CD1c-positive myeloid dendritic cell (primary cell): ENCODE results near the gene STK32C.
"Not testable (repeated sequence)": the region's sequence is repeated elsewhere in the genome, so short reads cannot be mapped to it uniquely, and the experiment has no call there.

Experiments
- DNase-seq: peaks from one replicate; pipeline ENCODE4 v3.0.0-alpha.2; 2016; ENCODE audit errors: extremely low spot score

Gene STK32C

GRCh38 chr10:132169031-132169765 lies 138.6 kb downstream of the STK32C start:
- DNase-seq = no peak

- no peak for DNase-seq
Observed at GRCh38 chr10:132168571-132169030, 139.1 kb downstream of the STK32C start.

GRCh38 chr10:132167976-132168375 lies 139.8 kb downstream of the STK32C start:
- no peak for DNase-seq

- DNase-seq = no peak
Observed at GRCh38 chr10:132167041-132167674, 140.6 kb downstream of the STK32C start.

- DNase-seq = no peak
Observed at GRCh38 chr10:132166216-132166950, 141.4 kb downstream of the STK32C start.

GRCh38 chr10:132165416-132165980 lies 142.3 kb downstream of the STK32C start:
- no peak for DNase-seq

- no peak for DNase-seq
Observed at GRCh38 chr10:132164761-132165278, 142.9 kb downstream of the STK32C start.

GRCh38 chr10:132163826-132164515 lies 143.8 kb downstream of the STK32C start:
- no peak for DNase-seq

GRCh38 chr10:132163278-132163765 lies 144.4 kb downstream of the STK32C start:
- DNase-seq = peak; percentile 38

GRCh38 chr10:132162590-132163277 lies 145.0 kb downstream of the STK32C start:
- no peak for DNase-seq

GRCh38 chr10:132162021-132162531 lies 145.7 kb downstream of the STK32C start:
- DNase-seq = no peak

- DNase-seq = not testable (repeated sequence)
Observed at GRCh38 chr10:132160834-132161622, 146.7 kb downstream of the STK32C start.

GRCh38 chr10:132160231-132160630 lies 147.5 kb downstream of the STK32C start:
- not testable (repeated sequence) for DNase-seq

GRCh38 chr10:132159302-132160230 lies 148.2 kb downstream of the STK32C start:
- DNase-seq = not testable (repeated sequence)

GRCh38 chr10:132158823-132159222 lies 148.9 kb downstream of the STK32C start:
- no peak for DNase-seq

GRCh38 chr10:132158122-132158741 lies 149.5 kb downstream of the STK32C start:
- no peak for DNase-seq
